Stimulated activated CD4-positive, alpha-beta T cell treated with anti-CD3 and anti-CD28 coated beads, TNF-alpha, amount 100 ng/mL, for 24 hours (primary cell): ENCODE results near the gene GRID1.

Source experiments
- DNase-seq, 3 experiments: peaks; one replicate each; pipeline ENCODE4 v3.0.0-alpha.2; 2020; ENCODE audit warnings: low read depth in 3 of 3

GRID1 gene

GRCh38 chr10:86169066-86169465 lies 197.5 kb downstream of the GRID1 start:
- no peak for DNase-seq

GRCh38 chr10:86168256-86168655 lies 198.3 kb downstream of the GRID1 start:
- no peak for DNase-seq

- no peak for DNase-seq
Measured at GRCh38 chr10:86167762-86168128, 198.8 kb downstream of the GRID1 start.

- no peak for DNase-seq
Measured at GRCh38 chr10:86167121-86167761, 199.4 kb downstream of the GRID1 start.

GRCh38 chr10:86165666-86166065 lies 200.9 kb downstream of the GRID1 start:
- no peak for DNase-seq

- DNase-seq = no peak
Measured at GRCh38 chr10:86164960-86165630, 201.5 kb downstream of the GRID1 start.

GRCh38 chr10:86164174-86164774 lies 202.3 kb downstream of the GRID1 start:
- no peak for DNase-seq

GRCh38 chr10:86163522-86164173 lies 202.9 kb downstream of the GRID1 start:
- no peak for DNase-seq

- DNase-seq = no peak
Measured at GRCh38 chr10:86162696-86163400, 203.7 kb downstream of the GRID1 start.

GRCh38 chr10:86162036-86162435 lies 204.6 kb downstream of the GRID1 start:
- DNase-seq = no peak

GRCh38 chr10:86160890-86161585 lies 205.6 kb downstream of the GRID1 start:
- DNase-seq = no peak

GRCh38 chr10:86159797-86160196 lies 206.8 kb downstream of the GRID1 start:
- DNase-seq = no peak

GRCh38 chr10:86155054-86155921 lies 211.3 kb downstream of the GRID1 start:
- no peak for DNase-seq

- DNase-seq = no peak
Measured at GRCh38 chr10:86153751-86154150, 212.8 kb downstream of the GRID1 start.

- DNase-seq = no peak
Measured at GRCh38 chr10:86152911-86153310, 213.7 kb downstream of the GRID1 start.

- DNase-seq = no peak
Measured at GRCh38 chr10:86152354-86152753, 214.2 kb downstream of the GRID1 start.

GRCh38 chr10:86151613-86152012 lies 215.0 kb downstream of the GRID1 start:
- DNase-seq = no peak

- no peak for DNase-seq
Measured at GRCh38 chr10:86149257-86149656, 217.3 kb downstream of the GRID1 start.

GRCh38 chr10:86148117-86148516 lies 218.5 kb downstream of the GRID1 start:
- DNase-seq = no peak

- no peak for DNase-seq
Measured at GRCh38 chr10:86144301-86144700, 222.3 kb downstream of the GRID1 start.

- no peak for DNase-seq
Measured at GRCh38 chr10:86141896-86142295, 224.7 kb downstream of the GRID1 start.
